ENCODE results near the gene PITPNB.

PITPNB gene

DNA sequence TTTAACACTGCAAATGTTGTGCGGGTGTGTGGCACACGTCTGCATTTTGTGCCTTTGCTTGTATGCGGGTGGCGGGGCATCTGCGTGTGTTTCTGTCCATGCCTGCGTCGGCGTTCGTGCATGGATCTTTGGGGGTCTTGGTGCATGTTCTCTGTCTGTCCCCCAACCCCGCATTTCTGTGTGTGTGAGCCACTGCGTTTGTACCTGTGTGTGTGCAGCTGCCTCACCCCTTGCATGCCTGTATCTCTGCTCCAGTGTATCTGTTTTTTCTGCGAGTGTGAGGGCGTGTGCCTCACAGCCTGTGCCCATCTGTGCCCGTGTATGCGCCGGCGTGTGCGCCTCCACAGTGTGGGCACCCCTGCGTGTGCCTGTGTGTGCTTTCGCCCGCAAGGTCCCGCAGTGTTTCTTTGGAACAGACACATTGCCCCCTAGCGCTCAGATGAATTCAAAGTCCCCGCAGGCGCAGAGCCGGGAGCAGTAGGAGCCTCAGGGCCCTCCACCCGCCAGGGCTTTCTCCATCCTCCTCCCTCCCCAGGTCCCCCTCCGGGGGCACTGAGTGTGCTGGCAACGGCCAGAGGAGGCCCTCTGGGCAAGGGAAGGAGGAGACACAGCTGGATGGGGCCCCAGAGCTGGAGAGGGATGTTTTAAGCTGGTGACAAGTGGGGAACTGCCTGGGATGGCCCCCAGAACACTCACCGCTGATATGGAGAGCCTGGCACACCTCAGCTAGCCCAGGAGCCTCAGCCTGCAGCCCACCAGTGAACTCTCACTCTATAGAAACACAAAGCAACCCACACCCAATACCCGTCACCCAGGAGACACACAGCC is 114.4 kb downstream of the PITPNB start:
- no peak overlapping the region for H3K27ac ChIP-seq (ENCODE audit: insufficient read depth, low read depth, low read length, poor library complexity, severe bottlenecking)
- H3K36me3 ChIP-seq (ENCODE audit: control insufficient read depth, insufficient read depth, low read length), result no peaks in the 10 kb centered on the region
- H3K9me3 ChIP-seq (ENCODE audit: control insufficient read depth, low read length), result no peaks in the 10 kb centered on the region
- H3K27me3 ChIP-seq (ENCODE audit: control insufficient read depth, insufficient read depth, low read length, poor library complexity, severe bottlenecking), result peaks cover 3% of the 10 kb centered on the region
- H3K4me3 ChIP-seq (ENCODE audit: insufficient read depth, low read depth, low read length), result no peak overlapping the region
- WGBS, 2 experiments, result 22 to 23% methylated on average over 31 of the region's 31 CpGs
- H3K4me1 ChIP-seq (ENCODE audit: control insufficient read depth, insufficient read depth, low read length), result peaks cover 24% of the 10 kb centered on the region

DNA sequence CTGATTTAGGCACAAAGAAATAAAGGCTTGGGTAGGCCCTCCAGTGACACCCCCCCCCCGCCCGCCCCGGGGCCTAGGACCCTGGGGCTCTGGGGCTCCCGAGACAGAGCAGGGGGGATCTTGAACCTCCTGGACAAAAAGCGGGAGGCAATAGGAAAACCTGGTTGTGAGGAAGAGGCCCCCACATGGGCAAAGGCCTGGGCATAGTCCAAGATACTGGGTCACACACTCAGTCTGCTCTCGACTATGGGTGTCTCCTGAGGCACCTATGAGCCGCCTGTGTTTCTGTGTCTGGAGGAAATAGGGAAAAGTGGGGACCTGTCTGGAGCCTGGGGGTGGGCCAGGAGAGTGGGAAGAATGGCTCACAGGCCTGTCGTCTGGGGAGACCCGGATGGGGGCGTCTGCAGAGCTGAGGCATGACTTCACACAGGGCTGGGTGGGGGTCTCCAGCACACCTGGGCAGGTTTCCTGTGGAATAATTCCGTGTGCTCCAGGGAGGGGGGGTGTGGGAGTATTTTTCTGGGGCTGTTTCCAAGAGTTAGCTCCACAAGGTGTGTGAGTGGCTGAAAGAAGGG is 115.1 kb downstream of the PITPNB start:
- H3K4me3 ChIP-seq (ENCODE audit: insufficient read depth, low read depth, low read length), result no peak overlapping the region
- H3K9me3 ChIP-seq (ENCODE audit: control insufficient read depth, low read length), result no peaks in the 10 kb centered on the region
- H3K36me3 ChIP-seq (ENCODE audit: control insufficient read depth, insufficient read depth, low read length), result no peaks in the 10 kb centered on the region
- H3K27ac ChIP-seq (ENCODE audit: insufficient read depth, low read depth, low read length, poor library complexity, severe bottlenecking), result no peak overlapping the region
- peaks cover 11% of the 10 kb centered on the region for H3K27me3 ChIP-seq (ENCODE audit: control insufficient read depth, insufficient read depth, low read length, poor library complexity, severe bottlenecking)
- 40 to 45% methylated on average over 11 of the region's 11 CpGs for WGBS, 2 experiments
- H3K4me1 ChIP-seq (ENCODE audit: control insufficient read depth, insufficient read depth, low read length), result peaks cover 29% of the 10 kb centered on the region

DNA sequence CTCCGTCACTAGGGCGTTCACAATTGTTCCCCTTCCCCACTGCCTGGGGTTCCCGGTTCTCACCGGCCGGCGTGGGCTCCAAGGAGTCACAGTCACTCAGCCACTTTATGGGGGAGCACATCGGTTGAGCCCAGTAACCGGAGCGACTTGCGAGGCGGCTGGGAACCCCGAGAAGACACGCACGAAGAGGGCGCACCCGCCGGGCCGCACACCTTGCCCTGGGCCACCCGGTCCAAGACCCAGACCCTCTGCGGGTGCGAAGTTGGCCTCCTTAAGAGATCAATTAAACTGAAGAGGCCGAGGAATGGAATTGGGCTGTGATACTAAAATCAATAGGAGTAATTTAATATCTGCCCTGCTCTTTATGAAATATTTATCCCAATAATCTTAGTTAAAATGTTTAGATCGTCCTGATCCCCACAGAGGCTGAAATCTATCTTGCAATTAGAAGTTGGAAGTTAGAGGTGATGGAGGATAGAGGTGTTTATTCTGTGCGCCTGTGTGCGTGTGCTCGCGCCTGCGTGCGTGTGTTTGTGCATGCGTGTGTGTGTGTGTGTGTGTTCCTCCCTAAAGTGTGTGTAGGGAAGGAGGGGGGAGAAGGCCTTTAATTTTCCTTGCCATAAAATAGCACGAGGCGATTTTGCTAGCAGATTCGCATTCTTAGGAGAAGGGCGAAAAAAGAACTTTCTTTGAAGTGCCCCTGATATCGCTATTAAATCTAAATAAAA is 116.5 kb downstream of the PITPNB start:
- peak overlapping the region; percentile 59 for H3K4me3 ChIP-seq (ENCODE audit: insufficient read depth, low read depth, low read length)
- peaks cover 25% of the 10 kb centered on the region for H3K27me3 ChIP-seq (ENCODE audit: control insufficient read depth, insufficient read depth, low read length, poor library complexity, severe bottlenecking)
- WGBS, 2 experiments, result 8 to 11% methylated on average over 35 of the region's 35 CpGs
- H3K9me3 ChIP-seq (ENCODE audit: control insufficient read depth, low read length), result no peaks in the 10 kb centered on the region
- no peaks in the 10 kb centered on the region for H3K36me3 ChIP-seq (ENCODE audit: control insufficient read depth, insufficient read depth, low read length)
- peak overlapping the region; percentile 90 for H3K27ac ChIP-seq (ENCODE audit: insufficient read depth, low read depth, low read length, poor library complexity, severe bottlenecking)
- H3K4me1 ChIP-seq (ENCODE audit: control insufficient read depth, insufficient read depth, low read length), result peaks cover 42% of the 10 kb centered on the region

All from ectodermal cell (in vitro differentiated cells).